ENCODE measurements around the gene GLCE. TPM values are rescaled to one million over a fixed set of nuclear protein-coding genes. Genes with fewer than 3 reads are reported as not detected.
"Not testable (repeated sequence)": the region's sequence is repeated elsewhere in the genome, so short reads cannot be mapped to it uniquely, and the experiment has no call there.

The GLCE gene
- total and polyA plus RNA-seq, 7 donors, result 2.5 to 6.0 (median 4.2) TPM

DNA sequence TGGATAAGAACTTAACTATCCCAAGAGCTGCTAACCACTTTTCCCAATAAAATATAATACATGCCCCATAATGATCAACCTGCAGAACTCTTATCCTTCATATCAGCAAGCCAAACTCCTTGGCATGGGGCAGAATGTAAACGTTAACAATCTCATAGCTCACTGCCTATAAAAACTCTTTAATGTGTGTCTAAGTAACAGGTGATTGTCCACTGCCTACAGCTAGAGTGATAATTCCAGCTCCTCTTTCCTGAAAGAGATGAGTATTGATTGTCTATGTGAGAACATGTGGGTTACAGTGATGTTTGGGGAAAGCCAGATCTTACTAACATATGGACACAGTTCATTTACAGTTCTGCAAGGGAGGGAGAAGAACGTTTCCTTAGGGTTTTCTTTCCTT is 11.3 kb upstream of the GLCE start:
- TF ChIP-seq CTCF (IDR thresholded peaks at IDR 0.05), result no peak
- intact Hi-C loops (cut with DNase I), result no loop called here
- DNase-seq (no peak), ATAC-seq (no peak)
- 55 to 67% (median 62%) methylated on average over 2 of the region's 2 CpGs for WGBS, 3 donors
- Histone ChIP-seq H3K36me3 (ENCODE audit: insufficient read depth in 1 of 2, low read depth in 1 of 2) (no peaks in the 10 kb centered on the region), H3K4me1 (no peaks in the 10 kb centered on the region), H3K27ac (no peak overlapping the region), H3K9me3 (no peaks in the 10 kb centered on the region), H3K4me3 (no peak overlapping the region), H3K27me3 (ENCODE audit: insufficient read depth in 3 of 3, low read length in 2 of 3) (peaks cover 0 to 26% (median 3%) of the 10 kb centered on the region in 3 donors)

DNA sequence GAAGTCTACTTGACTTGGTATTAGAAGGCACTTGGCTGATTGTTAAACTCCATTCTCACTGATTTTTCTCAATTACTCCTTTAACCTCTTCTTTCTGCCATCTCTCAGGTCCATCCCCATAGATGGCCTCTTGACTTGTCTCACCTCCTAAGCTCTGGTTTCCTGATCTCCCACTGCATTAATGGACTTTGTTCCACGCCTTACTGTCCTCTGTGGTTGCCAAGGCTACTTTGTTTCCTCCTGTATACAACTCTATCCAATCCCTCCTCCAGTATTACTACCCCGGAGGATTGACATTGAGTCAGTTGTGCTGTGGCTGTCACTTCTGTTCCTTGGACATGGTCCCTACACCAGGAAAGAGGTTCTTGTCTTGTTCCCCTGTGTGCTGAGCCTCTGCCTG is 10.6 kb upstream of the GLCE start:
- peaks cover 0 to 26% (median 3%) of the 10 kb centered on the region in 3 donors for H3K27me3 ChIP-seq (ENCODE audit: insufficient read depth in 3 of 3, low read length in 2 of 3)
- intact Hi-C loops (cut with DNase I), result no loop called here
- H3K4me3 ChIP-seq, result no peak overlapping the region

DNA sequence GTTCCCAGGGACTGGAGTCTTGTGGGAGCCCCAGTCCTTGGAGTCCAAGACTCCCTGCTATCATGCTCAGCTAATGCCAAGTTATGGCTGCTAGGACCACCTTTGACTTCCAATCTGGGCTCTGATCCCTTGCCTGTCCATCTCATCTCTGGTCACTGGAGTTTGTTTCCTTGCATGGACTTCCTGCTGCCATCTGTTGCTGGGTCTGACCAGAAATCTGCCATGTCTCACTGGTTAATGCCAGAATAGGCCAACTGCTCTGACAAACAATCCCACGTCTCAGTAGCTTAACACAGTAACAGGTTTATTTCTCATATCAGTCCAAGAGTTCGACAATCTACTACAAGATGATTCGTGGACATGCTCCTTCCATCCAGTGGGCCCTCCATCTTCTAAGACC is 10.1 kb upstream of the GLCE start:
- Histone ChIP-seq H3K27ac (no peak overlapping the region), H3K27me3 (ENCODE audit: insufficient read depth in 3 of 3, low read length in 2 of 3) (peaks cover 0 to 25% (median 3%) of the 10 kb centered on the region in 3 donors), H3K4me3 (no peak overlapping the region), H3K4me1 (no peaks in the 10 kb centered on the region), H3K9me3 (no peaks in the 10 kb centered on the region), H3K36me3 (ENCODE audit: insufficient read depth in 1 of 2, low read depth in 1 of 2) (no peaks in the 10 kb centered on the region)
- WGBS, 3 donors, result 61 to 74% (median 73%) methylated on average over 3 of the region's 3 CpGs
- intact Hi-C loops (cut with DNase I), result no loop called here
- DNase-seq (no peak), ATAC-seq (no peak)
- TF ChIP-seq CTCF (IDR thresholded peaks at IDR 0.05), result no peak

More for the DNA sequence above, 10.6 kb upstream of the GLCE start:
- H3K36me3 ChIP-seq (ENCODE audit: insufficient read depth in 1 of 2, low read depth in 1 of 2), result no peaks in the 10 kb centered on the region
- DNase-seq, result no peak
- no peaks in the 10 kb centered on the region for H3K9me3 ChIP-seq
- H3K4me1 ChIP-seq, result no peaks in the 10 kb centered on the region
- WGBS, 3 donors, result 61 to 85% (median 78%) methylated on average over 2 of the region's 2 CpGs
- no peak overlapping the region for H3K27ac ChIP-seq
- no peak for ATAC-seq
- no peak for TF ChIP-seq CTCF (IDR thresholded peaks at IDR 0.05)

- Histone ChIP-seq H3K36me3 (ENCODE audit: insufficient read depth in 1 of 2, low read depth in 1 of 2) (no peaks in the 10 kb centered on the region), H3K4me1 (no peaks in the 10 kb centered on the region), H3K4me3 (no peak overlapping the region), H3K27ac (no peak overlapping the region), H3K27me3 (ENCODE audit: insufficient read depth in 3 of 3, low read length in 2 of 3) (peaks cover 0 to 22% (median 3%) of the 10 kb centered on the region in 3 donors), H3K9me3 (no peaks in the 10 kb centered on the region)
- ATAC-seq (no peak), DNase-seq (no peak)
- no peak for TF ChIP-seq CTCF (IDR thresholded peaks at IDR 0.05)
- intact Hi-C loops (cut with DNase I), result no loop called here
- WGBS, 3 donors, result 85 to 91% (median 86%) methylated on average over 2 of the region's 2 CpGs
These were observed 9.6 kb upstream of the GLCE start for GRCh38 chr15:69150841-69151240.

GRCh38 chr15:69153046-69153445 is 7.4 kb upstream of the GLCE start:
- Histone ChIP-seq H3K36me3 (ENCODE audit: insufficient read depth in 1 of 2, low read depth in 1 of 2) (no peaks in the 10 kb centered on the region), H3K4me1 (no peaks in the 10 kb centered on the region), H3K27ac (no peak overlapping the region), H3K4me3 (no peak overlapping the region), H3K27me3 (ENCODE audit: insufficient read depth in 3 of 3, low read length in 2 of 3) (peaks cover 0 to 22% (median 0%) of the 10 kb centered on the region in 3 donors), H3K9me3 (no peaks in the 10 kb centered on the region)
- intact Hi-C loops (cut with DNase I), result no loop called here
- ATAC-seq (no peak), DNase-seq (no peak)
- TF ChIP-seq CTCF (IDR thresholded peaks at IDR 0.05), result no peak
- 89 to 94% (median 92%) methylated on average over 2 of the region's 2 CpGs for WGBS, 3 donors

DNA sequence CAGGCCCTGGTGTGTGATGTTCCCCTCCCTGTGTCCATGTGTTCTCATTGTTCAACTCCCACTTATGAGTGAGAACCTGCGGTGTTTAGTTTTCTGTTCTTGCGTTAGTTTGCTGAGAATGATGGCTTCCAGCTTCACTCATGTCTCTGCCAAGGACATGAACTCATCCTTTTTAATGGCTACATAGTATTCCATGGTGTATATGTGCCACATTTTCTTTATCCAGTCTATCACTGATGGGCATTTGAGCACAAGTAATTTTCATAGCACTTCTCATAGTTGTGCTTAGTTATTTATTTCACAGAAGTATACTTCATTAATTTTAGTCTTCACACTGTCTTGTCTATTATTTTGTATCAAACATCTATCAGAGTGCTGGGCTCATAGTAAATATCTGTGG is 6.8 kb upstream of the GLCE start:
- intact Hi-C loops (cut with DNase I); ATAC-seq: not testable (repeated sequence)

More for the DNA sequence above, 6.8 kb upstream of the GLCE start:
- H3K4me1 ChIP-seq; H3K4me3 ChIP-seq; H3K36me3 ChIP-seq (ENCODE audit: insufficient read depth in 1 of 2, low read depth in 1 of 2); H3K9me3 ChIP-seq; DNase-seq; H3K27ac ChIP-seq: not testable (repeated sequence)
- H3K27me3 ChIP-seq (ENCODE audit: insufficient read depth in 3 of 3, low read length in 2 of 3), result peaks cover 0 to 22% (median 0%) of the 10 kb centered on the region in 3 donors
- WGBS, 3 donors, result 94 to 98% (median 96%) methylated on average over 2 of the region's 2 CpGs
